Measurements from ENCODE around the gene RESP18. TPM values are rescaled to one million over a fixed set of nuclear protein-coding genes. Genes with fewer than 3 reads are reported as not detected.

Gene RESP18
- total and polyA plus RNA-seq, 7 experiments from 2014 or later = not detected

DNA sequence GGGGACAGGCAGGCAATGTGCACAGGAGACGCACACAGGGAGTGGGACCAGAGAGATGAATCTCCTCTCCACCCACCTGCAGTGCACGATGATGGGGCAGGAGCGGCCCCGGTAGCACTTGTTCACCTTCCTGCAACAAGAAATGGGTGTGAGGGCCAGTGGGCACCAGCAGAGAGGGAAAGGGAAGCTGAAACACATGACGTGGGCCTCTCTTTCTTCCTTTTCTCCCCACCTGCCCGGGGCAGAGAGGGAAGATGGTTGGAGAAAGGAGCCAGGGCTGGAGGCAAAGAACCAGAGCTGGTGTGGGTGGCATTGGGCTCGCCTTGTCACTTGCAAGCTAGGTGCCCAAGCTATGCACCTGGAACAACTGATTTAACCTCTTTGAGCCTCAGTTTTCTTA is 41.1 kb downstream of the RESP18 start:
- H3K4me3 ChIP-seq (ENCODE audit: low read length) = no peak overlapping the region
- H3K4me3 Mint-ChIP-seq = no peak overlapping the region
- H3K27me3 Mint-ChIP-seq = peaks cover 0 to 6% (median 0%) of the 10 kb centered on the region in 5 donors
- ATAC-seq (no peak), DNase-seq (no peak)
- H3K9me3 ChIP-seq (ENCODE audit: control insufficient read depth in 2 of 3, low read length in 3 of 3) = no peaks in the 10 kb centered on the region
- H3K27ac Mint-ChIP-seq = no peak overlapping the region
- peaks cover 7 to 22% (median 17%) of the 10 kb centered on the region in 7 donors for H3K4me1 Mint-ChIP-seq
- CTCF ChIA-PET = interaction anchor here (0.9 to 11.9 kb wide), 4 partner anchors 12 to 116 kb away, joined by 3 to 194 read pairs (median 4); partner anchors contain the start of gene DNAJB2
- no peaks in the 10 kb centered on the region for H3K27me3 ChIP-seq (ENCODE audit: control insufficient read depth in 2 of 2, insufficient read depth in 2 of 2, low read length in 2 of 2)
- POLR2A ChIA-PET = interaction anchor here (0.9 to 1.4 kb wide), 2 partner anchors 13 to 15 kb away, joined by 3 to 6 read pairs; partner anchors contain the start of gene DNAJB2
- peaks cover 2 to 5% of the 10 kb centered on the region in 2 donors for H3K4me1 ChIP-seq (ENCODE audit: control insufficient read depth in 2 of 2, insufficient read depth in 2 of 2, low read length in 2 of 2)
- intact Hi-C loops (cut with micrococcal nuclease) = loop anchor here in 1 of 2 donors (5.0 kb wide), 1 partner anchor 251 kb away; the partner anchor contains the start of genes CHPF and TMEM198
- H3K36me3 Mint-ChIP-seq = peaks cover 0 to 2% (median 0%) of the 10 kb centered on the region in 5 donors
- peaks cover 0 to 5% (median 0%) of the 10 kb centered on the region in 3 experiments for H3K36me3 ChIP-seq (ENCODE audit: control insufficient read depth in 2 of 3, insufficient read depth in 3 of 3, low read length in 3 of 3)
- H3K27ac ChIP-seq (ENCODE audit: low read depth, low read length) = no peak overlapping the region
- no peaks in the 10 kb centered on the region for H3K9me3 Mint-ChIP-seq

DNA sequence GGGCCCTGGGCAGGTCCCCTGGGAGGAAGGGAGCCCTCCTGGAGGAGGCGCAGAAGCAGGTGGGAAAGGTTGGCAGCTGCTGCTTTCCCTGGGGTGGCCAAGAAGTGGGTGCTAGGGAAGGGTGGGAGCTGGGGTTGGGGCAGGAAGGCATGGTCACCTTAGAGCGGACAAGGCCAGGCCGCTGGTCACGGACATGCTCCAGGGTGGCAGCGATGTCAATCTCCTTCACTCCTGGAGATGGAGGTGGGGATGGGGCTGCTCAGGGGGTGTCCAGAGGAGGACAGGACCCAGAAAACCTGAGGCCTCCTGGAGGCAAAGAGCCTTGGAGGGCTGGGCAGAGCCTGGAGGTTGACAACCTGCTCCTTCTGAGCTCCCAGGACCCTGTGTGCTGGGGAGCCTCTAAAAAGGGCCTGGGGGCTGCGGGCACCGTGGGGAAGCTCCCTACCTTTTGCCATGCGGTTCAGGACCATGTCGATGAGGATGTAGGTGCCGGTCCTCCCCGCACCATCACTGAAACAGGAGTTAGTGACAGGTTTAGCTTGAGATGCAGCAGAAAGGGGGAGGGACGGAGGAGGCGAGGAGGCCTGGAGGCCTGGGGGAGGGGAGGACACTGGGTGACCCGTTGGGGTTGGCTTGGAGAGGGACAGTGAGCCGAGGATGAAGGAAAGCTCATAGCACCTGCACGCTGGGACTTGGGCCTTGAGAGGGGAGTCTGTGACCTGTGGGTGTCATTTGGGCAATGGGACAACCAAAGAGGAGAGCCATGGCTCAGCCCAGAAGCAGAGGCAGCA is 42.0 kb downstream of the RESP18 start:
- DNase-seq (no peak), ATAC-seq (no peak)
- H3K36me3 ChIP-seq (ENCODE audit: control insufficient read depth in 2 of 3, insufficient read depth in 3 of 3, low read length in 3 of 3) = peaks cover 0 to 12% (median 0%) of the 10 kb centered on the region in 3 experiments
- H3K27me3 Mint-ChIP-seq = peaks cover 0 to 4% (median 0%) of the 10 kb centered on the region in 5 donors
- intact Hi-C loops (cut with micrococcal nuclease) = loop anchor here in 1 of 2 donors (5.0 kb wide), 1 partner anchor 252 kb away; the partner anchor contains the start of genes CHPF and TMEM198
- no peak overlapping the region for H3K4me3 ChIP-seq (ENCODE audit: low read length)
- no peaks in the 10 kb centered on the region for H3K9me3 ChIP-seq (ENCODE audit: control insufficient read depth in 2 of 3, low read length in 3 of 3)
- ChIA-PET CTCF (interaction anchor here (0.9 to 11.9 kb wide), 5 partner anchors 9 to 115 kb away, joined by 3 to 194 read pairs (median 3); partner anchors contain the start of gene DNAJB2), POLR2A (interaction anchor here (1.3 to 1.4 kb wide), 3 partner anchors 9 to 38 kb away, joined by 3 to 6 read pairs (median 4); partner anchors contain the start of gene DNAJB2)
- no peak overlapping the region for H3K4me3 Mint-ChIP-seq
- peaks cover 2 to 4% of the 10 kb centered on the region in 2 donors for H3K4me1 ChIP-seq (ENCODE audit: control insufficient read depth in 2 of 2, insufficient read depth in 2 of 2, low read length in 2 of 2)
- no peaks in the 10 kb centered on the region for H3K27me3 ChIP-seq (ENCODE audit: control insufficient read depth in 2 of 2, insufficient read depth in 2 of 2, low read length in 2 of 2)
- peaks cover 7 to 17% (median 13%) of the 10 kb centered on the region in 7 donors for H3K4me1 Mint-ChIP-seq
- H3K27ac Mint-ChIP-seq = no peak overlapping the region
- H3K27ac ChIP-seq (ENCODE audit: low read depth, low read length) = no peak overlapping the region
- H3K9me3 Mint-ChIP-seq = no peaks in the 10 kb centered on the region
- peaks cover 0 to 2% (median 0%) of the 10 kb centered on the region in 5 donors for H3K36me3 Mint-ChIP-seq

DNA sequence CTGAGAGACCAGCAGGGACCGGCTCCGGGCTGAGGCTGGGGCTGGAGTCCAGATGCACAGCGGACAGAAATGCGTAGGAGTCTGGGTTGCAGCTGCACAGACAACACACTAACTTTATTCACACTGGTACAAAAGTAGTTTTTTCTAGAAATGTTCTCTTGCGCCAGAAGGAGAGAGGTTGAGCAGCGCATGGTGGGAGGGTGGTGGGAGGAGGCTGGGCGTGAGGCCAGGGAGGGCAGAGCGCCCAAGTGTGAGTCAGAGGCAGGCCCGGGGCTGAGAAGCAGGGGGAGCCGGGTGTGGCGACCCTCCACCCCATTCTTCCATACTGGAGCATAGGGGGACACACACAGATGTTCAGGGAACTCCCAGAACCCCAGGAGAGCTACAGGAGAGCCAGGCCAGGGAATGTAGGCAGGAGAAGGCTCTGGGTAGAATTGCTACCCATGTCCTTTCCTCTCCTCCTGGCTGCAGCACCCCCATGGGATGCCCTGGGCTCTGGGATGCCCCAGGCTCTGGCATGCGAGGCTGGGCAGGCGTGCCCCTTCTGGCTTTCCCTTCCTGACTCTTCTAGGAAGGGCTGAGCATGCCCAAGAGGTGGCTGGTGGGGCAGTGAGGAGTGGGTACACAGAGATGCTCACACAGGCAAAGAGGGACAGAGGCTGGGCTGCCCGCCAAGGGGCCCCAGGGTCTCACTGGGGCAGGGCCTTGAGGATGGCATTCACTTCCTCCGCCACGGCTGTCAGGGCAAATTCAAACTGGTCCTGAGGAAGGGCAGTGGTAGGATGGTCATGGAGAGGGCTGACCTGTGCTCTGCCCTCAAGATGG is 42.8 kb downstream of the RESP18 start:
- H3K9me3 Mint-ChIP-seq = no peaks in the 10 kb centered on the region
- Histone ChIP-seq H3K36me3 (ENCODE audit: control insufficient read depth in 2 of 3, insufficient read depth in 3 of 3, low read length in 3 of 3) (peaks cover 0 to 20% (median 0%) of the 10 kb centered on the region in 3 experiments), H3K9me3 (ENCODE audit: control insufficient read depth in 2 of 3, low read length in 3 of 3) (no peaks in the 10 kb centered on the region), H3K27ac (ENCODE audit: low read depth, low read length) (no peak overlapping the region), H3K4me1 (ENCODE audit: control insufficient read depth in 2 of 2, insufficient read depth in 2 of 2, low read length in 2 of 2) (peaks cover 0 to 2% of the 10 kb centered on the region in 2 donors), H3K4me3 (ENCODE audit: low read length) (no peak overlapping the region), H3K27me3 (ENCODE audit: control insufficient read depth in 2 of 2, insufficient read depth in 2 of 2, low read length in 2 of 2) (no peaks in the 10 kb centered on the region)
- CTCF ChIA-PET = interaction anchor here (1.1 to 11.9 kb wide), 3 partner anchors 9 to 11 kb away, joined by 3 to 194 read pairs (median 3); partner anchors contain the start of gene DNAJB2
- intact Hi-C loops (cut with micrococcal nuclease) = loop anchor here in 1 of 2 donors (5.0 kb wide), 1 partner anchor 253 kb away; the partner anchor contains the start of genes CHPF and TMEM198
- H3K4me1 Mint-ChIP-seq = peaks cover 5 to 10% (median 8%) of the 10 kb centered on the region in 7 donors
- H3K36me3 Mint-ChIP-seq = peaks cover 0 to 5% (median 0%) of the 10 kb centered on the region in 5 donors
- POLR2A ChIA-PET = interaction anchor here (1.3 to 1.4 kb wide), 2 partner anchors 9 to 38 kb away, joined by 3 to 4 read pairs; no protein-coding TSS in a partner anchor
- no peak for DNase-seq
- no peak for ATAC-seq
- peaks cover 0 to 3% (median 0%) of the 10 kb centered on the region in 5 donors for H3K27me3 Mint-ChIP-seq
- no peak overlapping the region for H3K4me3 Mint-ChIP-seq
- H3K27ac Mint-ChIP-seq = no peak overlapping the region

DNA sequence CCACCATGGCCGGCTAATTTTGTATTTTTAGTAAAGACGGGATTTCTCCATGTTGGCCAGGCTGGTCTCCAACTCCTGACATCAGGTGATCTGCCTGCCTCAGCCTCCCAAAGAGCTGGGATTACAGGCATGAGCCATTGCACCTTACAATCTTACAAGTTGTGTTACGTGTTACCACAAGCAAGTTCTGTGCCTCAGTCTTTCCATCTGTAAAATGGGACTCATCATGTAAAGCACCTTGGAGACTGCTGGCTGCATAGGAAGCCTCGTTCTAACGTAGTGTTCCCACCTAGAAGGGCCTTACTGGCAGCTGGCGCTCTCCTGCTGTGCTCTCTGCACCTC is 43.4 kb downstream of the RESP18 start:
- no peaks in the 10 kb centered on the region for H3K9me3 ChIP-seq (ENCODE audit: control insufficient read depth in 2 of 3, low read length in 3 of 3)
- H3K4me1 Mint-ChIP-seq = peaks cover 2 to 6% (median 5%) of the 10 kb centered on the region in 7 donors
- ChIA-PET POLR2A (interaction anchor here (1.4 kb wide), 1 partner anchor 37 kb away, joined by 3 read pairs; no protein-coding TSS in a partner anchor), CTCF (no interaction called here)
- no peak overlapping the region for H3K4me3 ChIP-seq (ENCODE audit: low read length)
- H3K27me3 ChIP-seq (ENCODE audit: control insufficient read depth in 2 of 2, insufficient read depth in 2 of 2, low read length in 2 of 2) = no peaks in the 10 kb centered on the region
- peaks cover 0 to 26% (median 0%) of the 10 kb centered on the region in 3 experiments for H3K36me3 ChIP-seq (ENCODE audit: control insufficient read depth in 2 of 3, insufficient read depth in 3 of 3, low read length in 3 of 3)
- H3K27ac Mint-ChIP-seq = no peak overlapping the region
- no peak for DNase-seq
- H3K9me3 Mint-ChIP-seq = no peaks in the 10 kb centered on the region
- no peaks in the 10 kb centered on the region for H3K4me1 ChIP-seq (ENCODE audit: control insufficient read depth in 2 of 2, insufficient read depth in 2 of 2, low read length in 2 of 2)
- intact Hi-C loops (cut with micrococcal nuclease) = no loop called here
- ATAC-seq = no peak
- H3K4me3 Mint-ChIP-seq = no peak overlapping the region
- H3K27ac ChIP-seq (ENCODE audit: low read depth, low read length) = no peak overlapping the region
- peaks cover 0 to 3% (median 0%) of the 10 kb centered on the region in 5 donors for H3K27me3 Mint-ChIP-seq
- H3K36me3 Mint-ChIP-seq = peaks cover 0 to 5% (median 0%) of the 10 kb centered on the region in 5 donors

DNA sequence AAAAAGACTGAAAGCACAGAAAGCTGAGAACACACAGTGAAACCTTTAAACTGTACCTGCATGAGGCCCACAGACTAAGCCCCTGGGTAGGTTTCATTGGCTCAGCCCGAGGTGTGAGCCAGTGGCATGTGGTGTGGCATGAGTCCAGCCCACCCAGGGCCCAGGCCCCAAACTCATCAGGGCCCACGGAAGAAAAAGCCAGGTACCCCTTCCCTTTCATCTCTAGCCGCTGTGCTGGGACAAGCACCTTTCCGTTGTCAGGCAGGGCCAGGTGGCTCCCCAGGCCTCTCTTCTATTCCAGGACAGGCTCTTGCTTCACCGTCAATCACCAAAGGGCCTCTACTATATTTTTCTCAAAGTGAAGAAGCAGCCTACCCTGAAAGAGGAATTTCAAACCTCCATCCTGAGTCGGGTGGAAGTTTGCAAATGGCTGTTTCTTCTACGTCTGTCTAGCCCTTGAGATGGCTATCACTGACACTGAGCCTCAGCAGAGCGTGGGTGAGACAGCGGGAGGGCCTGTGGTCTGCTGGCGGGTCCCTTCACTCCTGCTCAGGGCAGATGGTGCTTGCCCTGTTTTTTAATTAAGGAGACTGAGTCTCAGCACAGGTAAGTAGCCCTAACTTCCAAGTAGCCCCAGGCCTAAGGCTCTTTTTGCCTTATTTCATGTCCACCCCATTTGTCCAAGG is 44.8 kb downstream of the RESP18 start:
- Mint-ChIP-seq H3K4me1 (peaks cover 5 to 13% (median 6%) of the 10 kb centered on the region in 7 donors), H3K27me3 (peaks cover 0 to 3% (median 0%) of the 10 kb centered on the region in 5 donors), H3K27ac (peak overlapping the region in 4 of 9 donors; percentile 51 to 85 (median 60)), H3K9me3 (no peaks in the 10 kb centered on the region), H3K36me3 (peaks cover 0 to 12% (median 5%) of the 10 kb centered on the region in 5 donors), H3K4me3 (no peak overlapping the region)
- intact Hi-C loops (cut with micrococcal nuclease) = no loop called here
- Histone ChIP-seq H3K4me3 (ENCODE audit: low read length) (no peak overlapping the region), H3K4me1 (ENCODE audit: control insufficient read depth in 2 of 2, insufficient read depth in 2 of 2, low read length in 2 of 2) (no peaks in the 10 kb centered on the region), H3K36me3 (ENCODE audit: control insufficient read depth in 2 of 3, insufficient read depth in 3 of 3, low read length in 3 of 3) (peaks cover 0 to 40% (median 6%) of the 10 kb centered on the region in 3 experiments), H3K27ac (ENCODE audit: low read depth, low read length) (peak overlapping the region; percentile 17), H3K27me3 (ENCODE audit: control insufficient read depth in 2 of 2, insufficient read depth in 2 of 2, low read length in 2 of 2) (no peaks in the 10 kb centered on the region), H3K9me3 (ENCODE audit: control insufficient read depth in 2 of 3, low read length in 3 of 3) (no peaks in the 10 kb centered on the region)
- ChIA-PET CTCF (interaction anchor here (0.8 kb wide), 1 partner anchor 9 kb away, joined by 5 read pairs; the partner anchor contains the start of gene DNAJB2), POLR2A (interaction anchor here (0.7 kb wide), 1 partner anchor 40 kb away, joined by 3 read pairs; no protein-coding TSS in a partner anchor)
- DNase-seq (no peak), ATAC-seq (no peak)
